GM18507 (cell line): ENCODE measurements around the gene PMFBP1.

Experiments
- DNase-seq: peaks from one replicate; pipeline ENCODE4 v3.0.0; 2011; ENCODE audit warnings: low read depth; ENCODE audit not compliant: insufficient read length; ENCODE audit errors: extremely low spot score
- FAIRE-seq: peaks from 2 replicates; lab custom pipeline; 2011; peaks lifted over from hg19 to GRCh38; lab: Jason Lieb, UNC

PMFBP1 gene

DNA sequence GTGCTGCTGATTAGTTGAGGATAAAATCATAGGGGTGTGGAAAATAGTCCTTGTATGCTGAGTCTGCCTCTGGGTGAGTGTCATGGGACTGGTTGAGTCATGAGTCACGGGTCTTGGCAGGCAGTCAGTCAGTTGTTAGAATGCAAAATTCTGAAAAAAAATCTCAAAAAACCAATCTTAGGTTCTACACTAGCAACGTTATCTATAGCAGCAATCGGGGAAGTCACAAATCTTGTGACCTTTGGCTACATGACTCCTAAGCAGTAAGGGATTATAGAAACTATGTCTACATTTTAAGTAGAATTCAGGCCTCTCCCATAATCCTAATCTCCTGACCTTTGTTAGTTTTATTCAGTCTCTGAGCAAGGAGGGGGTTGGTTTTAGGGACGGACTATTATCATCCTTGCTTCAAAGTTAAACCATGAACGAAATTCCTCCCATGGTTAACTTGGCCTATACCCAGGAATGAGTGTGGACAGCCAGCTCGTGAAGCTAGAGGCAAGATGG lies 18.0 kb upstream of the PMFBP1 start:
- FAIRE-seq (no peak), DNase-seq (no peak)

DNA sequence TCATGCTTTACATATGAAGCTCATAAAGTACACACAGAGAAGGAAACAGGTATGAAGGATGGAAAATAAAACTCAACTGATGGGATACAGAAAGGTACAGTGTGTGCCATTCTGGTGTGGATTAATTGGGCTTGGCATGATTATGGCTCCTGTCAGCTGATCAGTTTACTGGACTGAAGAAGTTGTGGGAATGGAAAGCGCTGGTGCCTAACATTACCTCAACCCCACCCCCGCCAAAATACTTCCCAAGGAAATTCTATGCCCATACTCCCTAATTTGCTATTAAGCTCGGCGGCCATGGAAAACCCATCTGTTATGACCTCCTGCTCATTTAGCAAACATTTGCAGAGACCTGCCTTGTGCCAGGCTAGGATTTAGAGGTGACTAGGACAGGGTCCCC lies 16.6 kb upstream of the PMFBP1 start:
- no peak for FAIRE-seq
- DNase-seq: no peak

DNA sequence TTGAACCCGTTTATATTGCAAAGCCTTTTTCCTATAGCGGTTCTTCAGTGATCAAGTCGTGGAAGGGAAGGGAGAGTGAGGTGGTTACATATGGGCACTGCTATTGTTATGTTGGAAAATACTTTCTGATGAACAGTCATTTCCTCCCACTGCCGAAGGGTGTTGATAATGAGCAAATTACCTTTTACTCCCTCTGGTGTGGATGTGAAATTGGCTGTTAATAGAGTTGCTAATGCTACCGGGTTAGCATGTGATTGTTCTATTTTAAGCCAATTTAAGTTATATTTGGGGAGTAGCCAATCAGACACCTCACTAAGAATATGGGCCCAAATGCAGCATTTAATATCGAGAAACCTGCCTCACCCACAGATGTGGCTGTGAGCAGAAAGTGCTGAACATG lies 15.6 kb upstream of the PMFBP1 start:
- FAIRE-seq: no peak
- no peak for DNase-seq

DNA sequence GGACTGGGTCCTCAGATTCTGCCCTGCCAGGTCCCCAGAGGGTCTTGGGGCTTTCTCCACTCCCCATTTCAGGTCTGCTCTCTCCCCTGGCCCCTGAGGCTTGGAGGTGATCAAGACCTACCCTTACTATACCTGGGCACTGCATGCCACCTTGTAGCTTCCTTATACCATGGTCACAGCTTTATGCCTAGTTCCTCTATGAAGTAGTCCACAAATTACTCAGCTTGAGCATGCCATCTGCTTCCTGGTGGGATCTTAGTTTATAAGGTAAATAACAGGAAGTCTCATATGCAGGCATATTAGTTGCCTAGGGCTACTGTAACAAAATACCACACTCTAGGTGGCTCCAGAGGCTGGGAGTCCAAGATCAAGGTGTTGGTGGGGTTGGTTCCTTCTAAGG lies 11.0 kb upstream of the PMFBP1 start:
- FAIRE-seq: no peak
- DNase-seq: no peak

DNA sequence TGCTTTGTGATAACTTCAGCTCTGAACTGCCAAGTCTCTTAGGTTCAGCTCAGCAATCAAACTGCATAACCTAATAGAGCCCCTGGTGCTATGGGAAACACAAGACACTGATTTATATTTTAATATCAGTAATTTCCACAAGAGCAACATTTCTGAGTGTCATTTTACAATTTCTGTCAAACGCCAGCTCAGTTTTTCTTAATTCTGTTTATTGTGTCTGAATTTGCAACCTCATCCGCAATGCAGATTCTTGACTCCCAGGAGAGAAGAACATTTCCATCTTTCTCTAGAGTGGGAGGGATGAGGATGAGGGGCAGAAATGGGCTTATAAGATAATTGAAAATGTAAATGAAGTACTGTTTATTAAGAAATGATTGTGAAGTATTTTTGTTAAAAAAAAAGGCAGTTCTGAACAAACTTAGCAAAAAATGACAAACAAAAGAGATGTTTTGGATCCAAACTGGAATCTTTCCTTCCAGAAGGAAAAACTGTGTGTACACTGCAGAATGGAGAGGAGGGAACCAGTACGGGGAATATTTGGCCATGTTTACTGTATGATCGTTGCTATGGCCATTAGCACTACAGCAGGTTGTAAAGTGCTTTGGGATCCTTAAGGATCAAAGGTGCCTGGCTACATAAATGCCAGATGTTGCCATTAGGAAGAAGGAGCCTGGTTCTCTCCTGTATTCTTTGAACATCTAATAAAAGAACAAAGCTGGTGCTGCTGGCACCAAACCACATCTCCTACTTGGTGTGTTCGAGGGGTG lies 7.4 kb upstream of the PMFBP1 start:
- FAIRE-seq: no peak
- no peak for DNase-seq

DNA sequence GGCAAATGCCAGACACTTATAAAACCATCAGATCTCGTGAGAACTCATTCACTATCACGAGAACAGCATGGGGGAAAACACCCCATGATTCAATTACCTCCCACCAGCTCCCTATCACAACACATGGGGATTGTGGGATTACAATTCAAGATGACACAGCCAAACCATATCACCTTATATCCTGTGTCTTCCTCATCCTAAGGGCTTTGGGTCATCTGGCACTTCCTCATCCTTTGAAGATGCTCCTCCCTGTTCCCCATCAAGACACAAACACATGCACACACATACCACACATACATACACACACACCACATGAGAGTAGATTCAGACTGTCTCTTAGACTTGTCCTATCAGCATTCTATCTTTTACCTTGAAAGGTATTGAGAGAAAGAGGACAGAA lies 2.8 kb upstream of the PMFBP1 start:
- DNase-seq (no peak), FAIRE-seq (no peak)

DNA sequence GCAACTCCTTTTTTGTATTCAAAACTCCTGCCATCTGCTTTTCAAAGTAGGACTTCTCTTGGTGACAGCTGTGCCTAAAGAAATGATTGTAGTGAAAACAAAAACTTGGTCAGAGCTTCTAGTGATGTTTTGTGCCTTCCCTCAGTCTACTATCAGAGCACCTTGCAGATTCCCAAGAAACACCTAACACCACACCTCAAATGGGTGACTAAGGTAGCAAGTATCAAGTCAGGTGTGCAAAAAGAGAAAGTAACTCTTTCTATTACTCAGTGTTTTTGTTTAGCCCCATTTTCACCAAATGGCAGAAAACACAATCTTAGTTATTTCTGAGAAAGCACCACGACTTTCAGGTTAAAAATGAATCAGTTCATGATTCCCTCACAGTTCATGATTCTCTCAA lies 2.0 kb upstream of the PMFBP1 start:
- DNase-seq (no peak), FAIRE-seq (no peak)

DNA sequence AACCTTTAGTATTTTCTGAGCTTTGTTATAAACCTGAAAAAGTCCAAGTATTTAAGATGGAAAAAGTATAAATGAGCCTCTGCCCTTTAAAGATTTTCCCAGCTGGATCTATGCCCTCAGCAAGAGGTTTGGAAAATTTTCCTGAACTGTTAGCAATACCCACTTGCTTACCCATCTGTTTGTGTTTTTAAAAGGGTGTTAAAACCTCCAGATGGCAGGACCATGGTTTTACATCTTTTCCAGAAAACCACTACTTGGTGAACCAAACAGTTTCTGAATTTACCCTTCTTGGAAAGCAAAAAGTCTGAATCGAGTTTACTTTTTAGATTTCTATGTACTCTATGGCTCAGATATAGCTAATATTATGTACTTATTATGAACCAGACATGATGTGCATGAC lies 719 bp downstream of the PMFBP1 start:
- no peak for FAIRE-seq
- DNase-seq: no peak

DNA sequence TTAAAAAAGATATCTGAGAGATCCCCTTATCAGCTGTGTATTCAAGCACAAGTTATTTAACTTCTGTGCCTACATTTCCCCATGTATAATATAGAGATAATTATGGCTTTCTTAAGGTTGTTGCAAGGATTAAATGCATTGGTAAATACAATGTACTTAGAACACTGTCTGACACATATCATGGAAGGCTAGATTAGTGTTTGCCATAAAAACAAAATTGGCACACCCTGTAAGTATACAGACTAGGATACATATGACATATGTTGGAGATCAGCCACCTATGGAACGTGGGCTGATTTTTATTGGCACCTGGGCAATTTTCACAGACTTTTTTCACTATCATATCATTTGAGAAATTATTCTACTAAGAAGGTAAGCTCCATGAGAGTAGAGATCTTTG lies 2.2 kb downstream of the PMFBP1 start:
- FAIRE-seq: no peak

DNA sequence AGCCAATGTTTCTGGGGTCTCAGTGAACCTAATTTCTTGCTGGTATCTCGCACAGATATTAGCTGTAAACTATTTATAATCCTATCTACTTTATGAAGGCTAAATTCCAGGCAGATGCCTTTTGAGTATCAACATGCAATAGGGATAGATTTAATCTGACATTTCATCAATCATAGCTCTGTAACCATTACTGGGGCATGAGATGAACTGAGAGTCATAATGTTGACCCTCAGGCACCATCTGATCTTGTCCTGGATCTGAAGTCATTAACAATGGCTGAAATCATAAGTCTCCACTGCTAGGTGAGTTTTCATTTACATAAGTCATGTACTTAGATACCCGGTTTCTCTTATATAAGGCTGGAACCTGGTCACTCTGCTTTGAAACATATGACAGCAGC lies 3.6 kb downstream of the PMFBP1 start:
- FAIRE-seq: no peak

More for the DNA sequence above, 2.2 kb downstream of the PMFBP1 start:
- no peak for DNase-seq

DNA sequence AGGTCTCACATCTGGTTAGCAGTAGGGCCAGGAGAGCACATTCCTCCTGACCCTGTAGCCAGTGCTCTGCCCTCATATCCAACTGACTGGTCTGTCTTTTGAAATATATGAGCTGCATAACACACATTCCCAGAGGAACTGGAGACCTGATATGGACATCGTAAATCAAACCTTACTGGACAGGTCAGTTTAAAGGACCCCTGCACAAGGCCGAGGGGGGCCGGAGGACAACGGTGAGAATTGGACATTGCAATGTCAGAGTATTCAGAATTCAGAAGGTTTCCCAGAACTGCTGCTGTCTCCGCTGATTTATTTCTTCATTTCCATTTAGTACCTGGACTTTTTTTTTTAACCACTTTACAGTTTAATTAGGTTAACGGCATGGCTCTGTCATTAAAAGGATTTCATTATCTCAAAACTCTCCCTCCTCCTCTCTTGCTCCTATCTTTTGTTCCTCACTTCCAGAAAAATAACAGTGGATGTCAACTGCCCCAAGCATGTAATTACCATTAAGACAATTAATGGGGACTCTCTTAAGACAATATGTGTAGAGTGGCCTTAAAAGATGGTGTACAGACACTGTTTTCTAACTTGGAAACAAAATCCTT lies 4.9 kb downstream of the PMFBP1 start:
- DNase-seq (no peak), FAIRE-seq (no peak)

More for the DNA sequence above, 3.6 kb downstream of the PMFBP1 start:
- no peak for DNase-seq

DNA sequence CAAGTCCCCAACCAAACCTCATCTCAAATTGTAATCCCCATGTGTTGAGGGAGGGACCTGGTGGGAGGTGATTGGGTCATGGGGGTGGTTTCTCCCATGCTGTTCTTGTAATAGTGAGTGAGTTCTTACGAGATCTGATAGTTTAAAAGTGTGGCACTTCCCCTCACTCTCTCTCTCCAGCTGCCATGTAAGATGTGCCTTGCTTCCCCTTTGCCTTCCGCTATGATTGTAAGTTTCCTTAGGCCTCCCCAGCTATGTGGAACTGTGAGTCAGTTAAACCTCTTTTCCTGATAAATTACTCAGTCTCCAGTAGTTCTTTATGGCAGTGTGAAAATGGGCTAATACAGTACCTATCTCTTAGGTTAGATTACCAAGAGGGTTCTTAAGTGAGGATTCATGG lies 5.8 kb downstream of the PMFBP1 start:
- FAIRE-seq: no peak
- DNase-seq: no peak

DNA sequence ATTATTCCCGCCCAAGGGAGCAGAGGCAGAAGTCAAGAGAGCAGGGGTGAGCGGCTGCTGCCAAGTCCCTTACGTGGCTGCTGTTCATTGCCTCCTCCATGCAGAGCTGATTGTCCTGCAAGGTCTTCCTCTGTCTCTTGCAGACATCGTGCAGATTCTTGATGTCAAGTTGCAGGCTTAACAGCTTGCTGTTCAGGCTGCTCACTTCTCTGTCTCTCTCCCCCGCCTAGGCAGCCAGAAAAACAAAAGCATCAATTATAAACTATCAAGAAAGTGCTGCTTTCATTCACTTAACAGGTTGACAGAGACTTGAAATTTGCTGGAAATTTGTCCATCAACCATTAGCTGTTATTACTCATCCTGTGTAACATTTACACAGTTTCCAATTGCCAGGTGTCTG lies 7.3 kb downstream of the PMFBP1 start:
- FAIRE-seq (no peak), DNase-seq (no peak)

DNA sequence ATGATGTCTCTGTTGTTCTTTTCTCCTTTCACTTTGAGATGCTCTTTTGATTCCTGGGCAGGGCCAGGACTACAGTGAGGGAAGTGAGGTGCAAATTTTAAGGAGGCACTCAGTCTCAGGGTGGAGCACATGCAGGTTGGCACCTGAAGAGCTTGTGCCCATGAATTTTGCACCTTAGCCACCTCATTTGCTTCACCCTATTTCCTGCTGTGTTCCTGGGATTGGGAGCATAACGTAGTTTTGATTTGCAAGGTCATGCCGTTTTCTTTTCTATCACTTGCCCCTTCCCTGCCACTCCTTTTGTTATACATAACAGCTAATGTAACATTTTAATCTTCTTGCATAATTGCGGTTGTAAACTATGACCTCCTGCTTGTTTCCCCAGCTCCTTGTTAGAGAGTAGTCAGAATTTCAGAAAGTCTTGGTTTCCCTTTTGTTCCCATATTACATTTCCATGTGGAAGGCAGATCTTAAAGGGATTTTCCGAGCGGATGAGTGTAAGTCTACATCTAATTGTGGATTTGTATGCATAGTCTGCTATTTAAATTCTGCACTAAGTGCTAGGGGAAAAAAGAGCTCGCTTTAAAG lies 9.8 kb downstream of the PMFBP1 start:
- DNase-seq: no peak
- FAIRE-seq: no peak

DNA sequence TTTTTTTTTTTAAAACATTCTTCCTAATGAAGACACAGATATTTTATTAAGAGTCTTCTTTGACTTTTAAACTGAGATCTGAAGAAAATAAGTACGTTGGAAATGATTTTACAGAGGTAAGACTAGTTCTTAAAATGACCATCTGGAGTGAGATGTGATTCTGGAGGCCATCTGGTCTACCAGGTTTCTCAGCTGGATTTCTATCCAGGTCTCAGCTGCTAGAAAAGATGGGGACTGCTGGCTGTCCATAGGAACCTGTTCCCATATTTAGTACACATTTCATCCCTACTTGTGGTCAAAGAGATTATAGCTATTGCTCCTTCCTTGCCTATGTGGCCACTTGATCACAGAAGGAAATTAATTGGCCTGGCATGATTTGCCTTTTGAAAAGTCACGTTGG lies 12.2 kb downstream of the PMFBP1 start:
- FAIRE-seq: no peak
- no peak for DNase-seq

DNA sequence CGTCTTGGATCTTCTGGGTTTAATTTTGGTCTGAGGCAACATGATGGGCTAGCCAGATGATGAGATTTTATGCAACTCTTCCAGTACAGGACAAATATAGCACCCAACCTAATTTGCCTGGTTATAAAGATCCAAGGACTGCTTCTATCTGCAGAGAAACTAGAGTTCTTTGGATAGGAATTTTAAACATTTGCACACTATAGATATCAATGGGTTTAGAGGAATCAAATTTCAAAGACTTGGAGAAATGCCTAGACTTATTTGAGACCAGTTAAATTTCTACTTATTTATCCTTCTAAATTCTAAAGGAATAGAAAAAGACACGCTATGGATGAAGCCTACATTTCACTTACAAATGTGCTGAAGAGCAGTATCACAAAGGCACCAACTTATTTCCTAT lies 12.6 kb downstream of the PMFBP1 start:
- FAIRE-seq (no peak), DNase-seq (no peak)

DNA sequence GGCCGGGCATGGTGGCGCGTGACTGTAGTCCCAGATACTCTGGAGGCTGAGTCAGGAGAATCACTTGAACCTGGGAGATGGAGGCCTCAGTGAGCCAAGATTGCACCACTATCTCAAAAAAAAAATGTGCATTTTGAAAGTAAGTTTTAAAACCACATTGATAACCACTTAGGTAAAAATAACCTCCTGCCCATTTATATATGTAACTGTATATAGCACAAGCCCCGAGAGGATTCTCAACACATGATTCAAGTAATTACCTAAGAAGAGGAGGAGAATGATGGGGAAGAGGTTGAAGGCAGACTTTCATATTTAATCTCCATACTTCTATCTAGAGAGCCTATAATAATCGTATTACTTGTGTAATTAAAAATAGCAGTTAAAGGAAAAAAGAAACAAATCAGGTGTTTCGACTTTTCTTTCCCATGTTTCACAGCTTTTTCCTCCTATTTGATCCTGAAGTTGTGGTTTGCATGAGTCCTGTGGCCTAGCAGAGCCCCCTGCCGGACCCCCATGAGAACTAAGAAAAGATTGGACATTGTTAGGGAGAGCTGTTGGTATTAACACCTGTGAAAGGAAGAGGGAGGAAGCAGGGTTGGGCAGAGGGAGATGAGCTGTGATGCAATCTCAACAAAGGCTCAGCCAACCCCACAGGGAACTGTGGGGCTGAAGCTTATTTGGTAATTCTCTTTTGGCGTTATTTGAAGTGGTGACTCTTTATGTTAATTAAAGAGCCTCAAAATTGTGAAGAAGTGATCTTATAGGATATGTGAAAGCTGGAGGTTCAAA lies 22.1 kb downstream of the PMFBP1 start:
- DNase-seq (no peak), FAIRE-seq (no peak)

DNA sequence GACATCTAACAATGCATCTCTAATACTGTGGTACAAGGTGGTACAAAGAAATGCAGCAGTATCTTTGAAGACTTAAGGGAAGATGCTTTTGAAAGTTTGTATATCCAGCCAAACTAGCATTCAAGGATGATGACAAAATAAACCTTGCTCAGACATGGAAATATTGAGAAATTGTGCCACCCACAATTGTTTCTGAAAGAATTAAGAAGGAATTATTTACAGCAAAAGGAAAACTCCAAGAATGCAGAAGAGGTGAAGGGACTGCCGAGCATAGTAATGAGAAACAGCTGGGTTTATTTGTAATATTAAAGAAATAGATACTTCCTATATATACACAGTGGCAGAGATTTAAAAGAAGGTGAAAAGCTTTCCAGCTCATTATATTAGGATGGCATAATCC lies 29.5 kb downstream of the PMFBP1 start:
- DNase-seq (no peak), FAIRE-seq (no peak)

DNA sequence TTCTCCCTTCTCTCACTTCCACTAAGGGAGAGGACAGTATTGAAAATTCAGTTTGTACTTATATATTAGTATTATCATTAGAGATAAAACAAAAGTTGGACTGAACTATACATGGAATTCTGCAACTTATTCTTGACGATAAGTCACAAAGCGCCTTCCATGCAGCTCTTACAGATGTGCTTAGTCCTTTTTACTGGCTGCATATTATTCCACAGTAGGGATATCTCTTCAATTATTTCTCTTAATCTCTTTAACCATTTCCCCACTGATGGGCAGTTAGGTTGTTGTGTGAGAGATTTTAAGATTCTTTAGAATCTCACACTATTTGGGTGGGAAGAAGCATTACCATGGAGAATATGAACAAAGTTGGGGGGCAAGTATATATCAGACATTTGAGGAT lies 32.0 kb downstream of the PMFBP1 start:
- DNase-seq (no peak), FAIRE-seq (no peak)

DNA sequence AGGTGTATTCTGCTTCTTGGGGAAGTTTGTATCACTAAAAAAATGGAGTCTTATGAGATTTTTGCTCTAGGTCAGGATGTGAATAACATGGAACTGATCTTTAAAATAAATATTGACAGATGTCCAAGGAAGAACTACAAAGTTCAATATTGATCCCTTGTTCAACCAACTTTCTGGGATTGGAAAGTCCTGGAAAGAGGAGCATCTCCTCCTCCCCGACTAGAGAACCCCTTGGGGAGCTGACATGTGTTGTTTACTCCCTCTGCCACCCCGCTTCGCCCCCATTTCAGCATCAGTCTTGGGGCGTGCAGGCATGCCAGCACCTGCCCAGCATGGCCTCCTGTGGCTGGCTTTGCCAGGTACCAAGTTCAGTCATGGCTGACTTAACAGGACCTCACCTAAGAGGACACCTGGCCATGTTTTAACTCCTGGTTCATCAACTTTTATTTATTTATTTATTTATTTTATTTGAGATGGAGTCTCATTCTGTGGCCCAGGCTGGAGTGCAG lies 33.8 kb downstream of the PMFBP1 start:
- FAIRE-seq (no peak), DNase-seq (no peak)
